ENCODE results near the gene FRMD4A. TPM values are rescaled to one million over a fixed set of nuclear protein-coding genes. Genes with fewer than 3 reads are reported as not detected.
A peak's percentile ranks its signal among the peaks of the same experiment; 100 is the strongest.

Gene FRMD4A
- total and polyA plus RNA-seq, 2 of the 4 experiments (the other 2 are of a cell fraction), result 30.3 to 68.8 TPM

DNA sequence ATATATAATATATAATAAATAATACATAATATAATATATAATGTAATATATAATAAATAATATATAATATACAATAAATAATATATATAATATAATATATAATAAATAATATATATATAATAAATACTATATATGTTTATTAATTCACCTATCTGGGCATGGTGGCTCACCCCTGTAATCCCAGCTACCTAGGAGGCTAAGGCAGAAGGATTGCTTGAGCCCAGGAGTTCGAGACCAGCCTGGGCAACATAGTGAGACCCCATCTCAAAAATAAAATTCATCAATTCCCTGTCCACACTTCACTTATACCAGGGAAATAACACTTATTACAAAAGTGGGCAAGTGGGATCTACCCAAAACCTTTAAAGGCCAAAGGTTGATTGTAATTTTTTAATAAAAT, 462.9 kb downstream of the FRMD4A start:
- BruUV-seq (replicated peaks), result no TSS peak
- peaks cover 17% of the 10 kb centered on the region for H3K9me1 ChIP-seq (ENCODE audit: insufficient read depth, low read length)
- no CpG with 5 or more reads among the region's 1 CpG for WGBS, 2 experiments (ENCODE audit: extremely low coverage in 2 of 2, insufficient read length in 1 of 2)

More for the DNA sequence above, 462.9 kb downstream of the FRMD4A start:
- no peak overlapping the region for H3K14ac ChIP-seq (replicated peaks; ENCODE audit: low read depth, low read length)
- H2BK20ac ChIP-seq (ENCODE audit: low read depth, low read length), result no peak overlapping the region
- H3K27me3 ChIP-seq (ENCODE audit: control insufficient read depth, insufficient read depth, low read length), result no peaks in the 10 kb centered on the region
- H3K9me3 ChIP-seq (ENCODE audit: control insufficient read depth, insufficient read depth, low read length), result no peaks in the 10 kb centered on the region
- no peak for DNase-seq
- TF ChIP-seq, protein P1, sequence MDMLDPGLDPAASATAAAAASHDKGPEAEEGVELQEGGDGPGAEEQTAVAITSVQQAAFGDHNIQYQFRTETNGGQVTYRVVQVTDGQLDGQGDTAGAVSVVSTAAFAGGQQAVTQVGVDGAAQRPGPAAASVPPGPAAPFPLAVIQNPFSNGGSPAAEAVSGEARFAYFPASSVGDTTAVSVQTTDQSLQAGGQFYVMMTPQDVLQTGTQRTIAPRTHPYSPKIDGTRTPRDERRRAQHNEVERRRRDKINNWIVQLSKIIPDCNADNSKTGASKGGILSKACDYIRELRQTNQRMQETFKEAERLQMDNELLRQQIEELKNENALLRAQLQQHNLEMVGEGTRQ (IDR thresholded peaks at IDR 0.05; ENCODE audit: low read depth, low read length), result no peak
- no peak for TF ChIP-seq CTCF (conservative IDR thresholded peaks at IDR 0.05; ENCODE audit: low read depth, low read length)
- no peak overlapping the region for H3K9ac ChIP-seq (ENCODE audit: low read depth, low read length)
- H4K91ac ChIP-seq (ENCODE audit: insufficient read depth, low read depth, low read length), result no peak overlapping the region
- CTCF ChIA-PET, result interaction anchor here (0.6 kb wide), 1 partner anchor 81 kb away, joined by 4 read pairs; no protein-coding TSS in a partner anchor
- no peak overlapping the region for H2AK9ac ChIP-seq (replicated peaks; ENCODE audit: low read depth, low read length, poor library complexity)
- POLR2A ChIA-PET (ENCODE audit: unreplicated experiment), result no interaction called here
- ATAC-seq (ENCODE audit: low read depth), result no peak
- H3K4me2 ChIP-seq (ENCODE audit: low read depth, low read length), result no peak overlapping the region
- dilution Hi-C loops (cut with HindIII; ENCODE audit: low sequenced_read_pairs, unreplicated experiment), result no loop called here
- no peak overlapping the region for H3K4me3 ChIP-seq (ENCODE audit: insufficient read depth, low read depth, low read length)
- no peak overlapping the region for H2AK5ac ChIP-seq (ENCODE audit: low read depth, low read length)
- H3K18ac ChIP-seq (ENCODE audit: low read depth, low read length), result no peak overlapping the region
- no peak overlapping the region for H4K5ac ChIP-seq (ENCODE audit: low read depth, low read length)
- in situ Hi-C loops (cut with MboI; ENCODE audit: low sequenced_read_pairs), result no loop called here
- H4K8ac ChIP-seq (ENCODE audit: low read depth in 2 of 2, low read length in 2 of 2), result no peak overlapping the region
- H2BK15ac ChIP-seq (ENCODE audit: low read depth, low read length), result no peak overlapping the region
- H3K4me1 ChIP-seq (ENCODE audit: control insufficient read depth, insufficient read depth, low read length), result peaks cover 10% of the 10 kb centered on the region
- no peak overlapping the region for H2AFZ ChIP-seq (replicated peaks; ENCODE audit: low read length, poor library complexity)
- H3K27ac ChIP-seq (ENCODE audit: insufficient read depth, low read length), result no peak overlapping the region
- H2BK120ac ChIP-seq (ENCODE audit: low read depth, low read length), result no peak overlapping the region
- no peak overlapping the region for H3K56ac ChIP-seq (ENCODE audit: extremely low read depth, insufficient read depth, low read length)
- intact Hi-C loops (cut with micrococcal nuclease), result no loop called here
- peak overlapping the region; percentile 26; the same call in 1 of the 2 replicates for H3K4ac ChIP-seq (ENCODE audit: low read depth, low read length)
- no peaks in the 10 kb centered on the region for H3K36me3 ChIP-seq (ENCODE audit: control insufficient read depth, insufficient read depth, low read length)
- no peak overlapping the region for H3K23ac ChIP-seq (ENCODE audit: low read depth, low read length)
- no peaks in the 10 kb centered on the region for H4K20me1 ChIP-seq (ENCODE audit: insufficient read depth, low read length)
- H2BK5ac ChIP-seq (ENCODE audit: low read depth, low read length, poor library complexity, severe bottlenecking), result no peak overlapping the region
- peaks cover 24 to 86% of the 10 kb centered on the region in 2 experiments for H3K79me1 ChIP-seq (ENCODE audit: low read depth in 1 of 2, low read length in 2 of 2)

Data from IMR-90 (cell line).